ENCODE results near the gene HBE1. TPM values are rescaled to one million over a fixed set of nuclear protein-coding genes. Genes with fewer than 3 reads are reported as not detected.

The HBE1 gene
- total and polyA plus RNA-seq, 9 of the 15 experiments (the other 6 are each of a cell fraction or from before 2014, with no cell fraction given) = 612 to 10,250 (median 2,181) TPM

GRCh38 chr11:5257296-5257695 is 12.4 kb downstream of the HBE1 start:
- H4K20me1 ChIP-seq (replicated peaks; ENCODE audit: control insufficient read depth, insufficient read depth, low read length) = peaks cover 4% of the 10 kb centered on the region; the same call in 1 of the 2 replicates
- intact Hi-C loops (cut with micrococcal nuclease) (no loop called here), in situ Hi-C loops (cut with MboI) (no loop called here)
- FAIRE-seq (no peak), ATAC-seq (no peak), DNase-seq (ENCODE audit: extremely low read depth in 1 of 4, low spot score in 3 of 4) (no peak)
- no peaks in the 10 kb centered on the region for H3K9me1 ChIP-seq (ENCODE audit: control insufficient read depth, insufficient read depth, low read length)
- no peak overlapping the region for H3K4me2 ChIP-seq (ENCODE audit: insufficient read depth, low read length)
- no peak overlapping the region for H3K4me3 ChIP-seq
- peaks cover 17% of the 10 kb centered on the region for H3K36me3 ChIP-seq (ENCODE audit: control insufficient read depth, insufficient read depth, low read length)
- peaks cover 25 to 40% of the 10 kb centered on the region in 2 experiments for H3K4me1 ChIP-seq (replicated peaks in 1 of 2; ENCODE audit: control insufficient read depth in 2 of 2, insufficient read depth in 2 of 2, low read length in 2 of 2)
- BruUV-seq (replicated peaks) = no TSS peak
- peaks cover 43% of the 10 kb centered on the region for H3K79me2 ChIP-seq (ENCODE audit: control insufficient read depth, insufficient read depth, low read length)
- ChIA-PET POLR2A (interaction anchor here (3.2 to 3.7 kb wide), 2 partner anchors 10 to 13 kb away, joined by 17 to 31 read pairs; partner anchors contain the start of gene HBE1), CTCF (ENCODE audit: low intra/inter-chr PET ratio) (no interaction called here)
- no peaks in the 10 kb centered on the region for H3K27me3 ChIP-seq (ENCODE audit: control insufficient read depth in 2 of 2, insufficient read depth in 2 of 2, low read length in 2 of 2)
- no peaks in the 10 kb centered on the region for H3K9me3 ChIP-seq (replicated peaks; ENCODE audit: control insufficient read depth, insufficient read depth, low read depth, low read length)
- 16% methylated on average over 2 of the region's 2 CpGs for WGBS (ENCODE audit: insufficient coverage, low coverage, missing lambda C conversion rate)
- no peak overlapping the region for H3K9ac ChIP-seq (ENCODE audit: insufficient read depth in 1 of 2, low read depth in 2 of 2, low read length in 2 of 2)
- H2AFZ ChIP-seq (ENCODE audit: low read depth, low read length) = no peak overlapping the region
- no peak for TF ChIP-seq ZNF668 (CRISPR knock-in tag; IDR thresholded peaks at IDR 0.05)
- TF ChIP-seq HNRNPK (IDR thresholded peaks at IDR 0.05; ENCODE audit: low read depth, low read length, poor library complexity, severe bottlenecking) = no peak
- peak; percentile 65; the same call in 1 of the 2 replicates for TF ChIP-seq ZBTB40 (IDR thresholded peaks at IDR 0.05)
- TF ChIP-seq ZBTB40 (CRISPR knock-in tag; IDR thresholded peaks at IDR 0.05) = no peak
- no peak for TF ChIP-seq ZNF436 (CRISPR knock-in tag; IDR thresholded peaks at IDR 0.05)
- TF ChIP-seq POLR2H (tag; IDR thresholded peaks at IDR 0.05; ENCODE audit: low read depth) = 0 out of 2 replicates have a peak, but pooled peaks have one; percentile 29
- TF ChIP-seq HNRNPLL (IDR thresholded peaks at IDR 0.05; ENCODE audit: low read depth, low read length, poor library complexity, severe bottlenecking) = no peak
- H3K27ac ChIP-seq (ENCODE audit: extremely low read depth, low read depth, low read length) = peak overlapping the region; percentile 6; the same call in 1 of the 3 replicates

All from K562 (cell line).